CD4-positive, alpha-beta T cell treated with Interleukin-1 beta for 1 hour (primary cell): ENCODE results near the gene HINFP.
"Not testable (repeated sequence)": the region's sequence is repeated elsewhere in the genome, so short reads cannot be mapped to it uniquely, and the experiment has no call there.

Experiments used
- DNase-seq, 2 donors: peaks; one replicate each; pipeline ENCODE4 v3.0.0-alpha.2; 2020 to 2022

The HINFP gene

GRCh38 chr11:119160151-119160550, 38.8 kb downstream of the HINFP start:
- no peak for DNase-seq

GRCh38 chr11:119161871-119162270, 40.5 kb downstream of the HINFP start:
- DNase-seq: no peak

- DNase-seq: no peak
These were observed 45.1 kb downstream of the HINFP start for GRCh38 chr11:119166368-119167076.

- DNase-seq: not testable (repeated sequence)
These were observed 45.7 kb downstream of the HINFP start for GRCh38 chr11:119167077-119167458.

- DNase-seq: no peak
These were observed 46.6 kb downstream of the HINFP start for GRCh38 chr11:119167933-119168332.

GRCh38 chr11:119168471-119169281, 47.3 kb downstream of the HINFP start, which contains the start of gene NLRX1:
TSS of gene NLRX1 (plus strand) at chr11:119168725. CDS start at chr11:119171404, 2,679 bp downstream.
- peak; percentile 85 to 86 for DNase-seq

- peak; percentile 15 to 17 for DNase-seq
These were observed 47.9 kb downstream of the HINFP start for GRCh38 chr11:119169282-119169719.

- DNase-seq: peak in 1 of 2 donors; percentile 13
These were observed 51.1 kb downstream of the HINFP start for GRCh38 chr11:119172513-119172912.

GRCh38 chr11:119173453-119173852, 52.1 kb downstream of the HINFP start:
- no peak for DNase-seq

GRCh38 chr11:119175493-119176077, 54.2 kb downstream of the HINFP start:
- DNase-seq: no peak

- no peak for DNase-seq
These were observed 56.8 kb downstream of the HINFP start for GRCh38 chr11:119178166-119178680.

GRCh38 chr11:119179342-119179741, 58.0 kb downstream of the HINFP start:
- no peak for DNase-seq

- DNase-seq: no peak
These were observed 58.6 kb downstream of the HINFP start for GRCh38 chr11:119179983-119180382.

GRCh38 chr11:119180729-119181676, 59.6 kb downstream of the HINFP start:
- no peak for DNase-seq

- no peak for DNase-seq
These were observed 60.5 kb downstream of the HINFP start for GRCh38 chr11:119181677-119182412.

- not testable (repeated sequence) for DNase-seq
These were observed 63.0 kb downstream of the HINFP start for GRCh38 chr11:119184399-119184798.
